DMS 273 treated with DMSO at 0.1 percent for 48 hours (cell line): ENCODE data around the gene CAMTA1.

Experiments
- DNase-seq: peaks from one replicate; lab custom pipeline; 2025; lab: John Stamatoyannopoulos, UW

The CAMTA1 gene

GRCh38 chr1:7517611-7518330 lies 732.5 kb downstream of the CAMTA1 start:
- DNase-seq, result no peak

GRCh38 chr1:7518411-7518810 lies 733.2 kb downstream of the CAMTA1 start:
- DNase-seq, result no peak

GRCh38 chr1:7519181-7519860 lies 734.1 kb downstream of the CAMTA1 start:
- no peak for DNase-seq

GRCh38 chr1:7519861-7520395 lies 734.7 kb downstream of the CAMTA1 start:
- no peak for DNase-seq

- DNase-seq, result no peak
These were observed 735.2 kb downstream of the CAMTA1 start for GRCh38 chr1:7520496-7520895.

GRCh38 chr1:7524341-7525337 lies 739.4 kb downstream of the CAMTA1 start:
- no peak for DNase-seq

- DNase-seq, result no peak
These were observed 740.2 kb downstream of the CAMTA1 start for GRCh38 chr1:7525338-7526063.

GRCh38 chr1:7526196-7526866 lies 741.1 kb downstream of the CAMTA1 start:
- DNase-seq, result no peak

- no peak for DNase-seq
These were observed 741.8 kb downstream of the CAMTA1 start for GRCh38 chr1:7526867-7527732.

- no peak for DNase-seq
These were observed 742.4 kb downstream of the CAMTA1 start for GRCh38 chr1:7527733-7528045.

GRCh38 chr1:7528386-7529198 lies 743.3 kb downstream of the CAMTA1 start:
- no peak for DNase-seq

GRCh38 chr1:7529917-7530316 lies 744.7 kb downstream of the CAMTA1 start:
- no peak for DNase-seq

GRCh38 chr1:7531562-7532340 lies 746.5 kb downstream of the CAMTA1 start:
- no peak for DNase-seq

- no peak for DNase-seq
These were observed 747.8 kb downstream of the CAMTA1 start for GRCh38 chr1:7533006-7533405.

- no peak for DNase-seq
These were observed 749.0 kb downstream of the CAMTA1 start for GRCh38 chr1:7534061-7534825.

- DNase-seq, result no peak
These were observed 749.8 kb downstream of the CAMTA1 start for GRCh38 chr1:7535016-7535415.
